Measurements from ENCODE around the gene KPNA6. TPM values are rescaled to one million over a fixed set of nuclear protein-coding genes. Genes with fewer than 3 reads are reported as not detected.

Gene KPNA6
- total and polyA plus RNA-seq, 9 of the 15 experiments (the other 6 are each of a cell fraction or from before 2014, with no cell fraction given), result 20.1 to 54.6 (median 32.2) TPM

GRCh38 chr1:32204943-32205361 lies 97.1 kb downstream of the KPNA6 start:
- Histone ChIP-seq H3K4me1 (replicated peaks in 1 of 2; ENCODE audit: control insufficient read depth in 2 of 2, insufficient read depth in 2 of 2, low read length in 2 of 2) (peaks cover 24 to 54% of the 10 kb centered on the region in 2 experiments), H3K27ac (ENCODE audit: extremely low read depth, low read depth, low read length) (peak overlapping the region; percentile 31; the same call in 1 of the 3 replicates), H2AFZ (ENCODE audit: low read depth, low read length) (peak overlapping the region; percentile 92), H3K4me2 (ENCODE audit: insufficient read depth, low read length) (peak overlapping the region; percentile 99), H4K20me1 (replicated peaks; ENCODE audit: control insufficient read depth, insufficient read depth, low read length) (no peaks in the 10 kb centered on the region), H3K27me3 (ENCODE audit: control insufficient read depth in 2 of 2, insufficient read depth in 2 of 2, low read length in 2 of 2) (no peaks in the 10 kb centered on the region), H3K9me3 (replicated peaks; ENCODE audit: control insufficient read depth, insufficient read depth, low read depth, low read length) (no peaks in the 10 kb centered on the region), H3K9ac (ENCODE audit: insufficient read depth in 1 of 2, low read depth in 2 of 2, low read length in 2 of 2) (peak overlapping the region; percentile 90 to 100; a peak in 3 of 4 replicates), H3K79me2 (ENCODE audit: control insufficient read depth, insufficient read depth, low read length) (peaks cover 25% of the 10 kb centered on the region), H3K36me3 (ENCODE audit: control insufficient read depth, insufficient read depth, low read length) (peaks cover 28% of the 10 kb centered on the region; the same call in 2 of the 3 replicates), H3K9me1 (ENCODE audit: control insufficient read depth, insufficient read depth, low read length) (peaks cover 4% of the 10 kb centered on the region), H3K4me3 (peak overlapping the region; percentile 74)
- in situ Hi-C loops (cut with MboI) (no loop called here), intact Hi-C loops (cut with micrococcal nuclease) (loop anchor here (5.0 kb wide), 1 partner anchor 42 kb away; the partner anchor contains the start of gene FAM167B)
- DNase-seq (ENCODE audit: extremely low read depth in 1 of 4, low spot score in 3 of 4), result peak in 1 of 4 experiments; percentile 15
- no peak for ATAC-seq
- 66% methylated on average over 26 of the region's 26 CpGs for WGBS (ENCODE audit: insufficient coverage, low coverage, missing lambda C conversion rate)
- BruUV-seq (replicated peaks), result no TSS peak
- CTCF ChIA-PET (ENCODE audit: low intra/inter-chr PET ratio), result no interaction called here
- POLR2A ChIA-PET, result interaction anchor here (0.6 to 7.8 kb wide), 15 partner anchors 9 to 140 kb away, joined by 3 to 80 read pairs (median 4); partner anchors contain the start of genes HDAC1, KPNA6 and MARCKSL1
- FAIRE-seq, result no peak
- TF ChIP-seq XRCC4 (IDR thresholded peaks at IDR 0.05; ENCODE audit: extremely low read depth, insufficient read depth, insufficient read length) (no peak), STAG1 (CRISPR knock-in tag; IDR thresholded peaks at IDR 0.05; ENCODE audit: borderline replicate concordance) (0 out of 2 replicates have a peak, but pooled peaks have one; percentile 24), MBD1 (CRISPR knock-in tag; IDR thresholded peaks at IDR 0.05) (0 out of 2 replicates have a peak, but pooled peaks have one; percentile 79), IRF2 (CRISPR knock-in tag; IDR thresholded peaks at IDR 0.05) (0 out of 2 replicates have a peak, but pooled peaks have one; percentile 64), EZH2 (IDR thresholded peaks at IDR 0.05; ENCODE audit: borderline replicate concordance, low read depth, low read length) (no peak), POU5F1 (IDR thresholded peaks at IDR 0.05; ENCODE audit: borderline replicate concordance, low read depth, low read length, partially characterized antibody) (no peak), ZNF695 (CRISPR knock-in tag; IDR thresholded peaks at IDR 0.05) (peak; percentile 8; the same call in 1 of the 2 replicates), DEAF1 (CRISPR knock-in tag; IDR thresholded peaks at IDR 0.05) (no peak), HNRNPL (IDR thresholded peaks at IDR 0.05; ENCODE audit: low read depth, low read length) (no peak), BRD9 (IDR thresholded peaks at IDR 0.05; ENCODE audit: low read depth, partially characterized antibody) (no peak)
- TF ChIP-seq, protein P1, sequence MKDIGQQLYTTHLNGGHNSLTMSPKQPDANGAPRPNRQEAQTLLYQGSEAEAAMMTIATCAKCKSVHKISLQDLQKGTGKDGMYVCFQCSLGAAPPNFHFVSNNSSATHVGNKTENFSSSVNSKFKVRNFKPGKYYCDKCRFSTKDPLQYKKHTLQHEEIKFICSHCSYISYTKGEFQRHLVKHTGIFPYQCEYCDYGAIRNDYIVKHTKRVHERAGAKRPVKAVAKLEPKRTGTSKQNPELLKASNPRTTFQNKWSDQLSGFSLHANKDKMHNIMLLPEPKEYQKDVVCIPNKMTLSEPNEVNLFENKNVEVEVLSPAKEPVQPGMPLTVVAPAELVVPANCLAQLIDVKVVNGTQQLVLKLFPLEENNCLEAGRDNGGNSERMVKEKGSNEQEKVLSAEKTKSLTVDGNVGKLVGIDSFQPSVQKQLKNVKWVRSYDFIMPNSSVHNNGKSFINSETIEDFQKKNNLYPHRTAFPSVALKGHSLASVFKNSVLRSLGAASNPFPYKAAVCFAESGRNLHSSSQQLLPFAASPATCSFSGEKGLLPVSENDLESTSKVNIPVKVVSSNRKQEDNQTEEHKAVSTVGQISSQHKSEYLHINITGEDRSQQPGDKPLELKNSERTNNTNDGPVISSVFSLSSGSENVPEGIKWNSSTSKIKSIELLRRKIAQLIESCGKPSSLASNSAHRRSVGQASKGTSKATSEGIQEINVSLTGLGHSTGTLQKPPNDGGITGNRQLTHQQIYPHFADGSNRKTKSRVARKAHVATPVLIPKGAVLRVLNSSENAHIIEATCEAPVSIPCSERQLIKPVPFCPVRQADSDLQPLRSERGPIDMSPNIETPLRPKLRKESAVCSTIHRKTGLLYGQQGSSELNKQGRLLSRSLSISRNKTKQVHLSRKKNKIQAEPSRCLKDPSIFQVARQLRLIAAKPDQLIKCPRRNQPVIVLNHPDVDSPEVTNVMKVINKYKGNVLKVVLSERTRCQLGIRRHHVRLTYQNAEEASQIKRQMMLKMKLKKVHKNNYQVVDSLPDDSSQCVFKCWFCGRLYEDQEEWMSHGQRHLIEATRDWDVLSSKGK (CRISPR knock-in tag; IDR thresholded peaks at IDR 0.05), result no peak
